SHP77 (cell line): ENCODE results near the gene PPP1R2.
"Not testable (repeated sequence)": the region's sequence is repeated elsewhere in the genome, so short reads cannot be mapped to it uniquely, and the experiment has no call there.

ENCODE experiments used
- DNase-seq, 2 experiments: peaks; one replicate each; lab custom pipeline; 2025; lab: John Stamatoyannopoulos, UW

Gene PPP1R2

GRCh38 chr3:195537995-195538394 lies 5.1 kb downstream of the PPP1R2 start:
- DNase-seq, result no peak

GRCh38 chr3:195535293-195535692 lies 7.8 kb downstream of the PPP1R2 start:
- no peak for DNase-seq

- DNase-seq, result no peak
These were observed 10.3 kb downstream of the PPP1R2 start for GRCh38 chr3:195532834-195533233.

GRCh38 chr3:195532345-195532744 lies 10.8 kb downstream of the PPP1R2 start:
- no peak for DNase-seq

- DNase-seq, result no peak
These were observed 11.4 kb downstream of the PPP1R2 start for GRCh38 chr3:195531683-195532082.

- DNase-seq, result no peak
These were observed 16.6 kb downstream of the PPP1R2 start for GRCh38 chr3:195526492-195526891.

- no peak for DNase-seq
These were observed 18.8 kb downstream of the PPP1R2 start for GRCh38 chr3:195524171-195524896.

- no peak for DNase-seq
These were observed 20.7 kb downstream of the PPP1R2 start for GRCh38 chr3:195522254-195523023.

GRCh38 chr3:195517030-195517429 lies 26.1 kb downstream of the PPP1R2 start:
- no peak for DNase-seq

GRCh38 chr3:195514610-195515235 lies 28.4 kb downstream of the PPP1R2 start:
- DNase-seq, result not testable (repeated sequence)

GRCh38 chr3:195512798-195513345 lies 30.3 kb downstream of the PPP1R2 start:
- DNase-seq, result no peak

GRCh38 chr3:195511136-195511535 lies 32.0 kb downstream of the PPP1R2 start:
- no peak for DNase-seq

GRCh38 chr3:195508185-195508584 lies 34.9 kb downstream of the PPP1R2 start:
- DNase-seq, result no peak

GRCh38 chr3:195475614-195476013 lies 67.5 kb downstream of the PPP1R2 start:
- no peak for DNase-seq

GRCh38 chr3:195475116-195475515 lies 68.0 kb downstream of the PPP1R2 start:
- DNase-seq, result not testable (repeated sequence)

GRCh38 chr3:195468841-195469240 lies 74.3 kb downstream of the PPP1R2 start:
- DNase-seq, result no peak

GRCh38 chr3:195468391-195468776 lies 74.7 kb downstream of the PPP1R2 start:
- no peak for DNase-seq

- DNase-seq, result no peak
These were observed 75.3 kb downstream of the PPP1R2 start for GRCh38 chr3:195467641-195468390.

- no peak for DNase-seq
These were observed 76.9 kb downstream of the PPP1R2 start for GRCh38 chr3:195466251-195466650.
